Measurements from ENCODE around the gene GP2.

The GP2 gene

DNA sequence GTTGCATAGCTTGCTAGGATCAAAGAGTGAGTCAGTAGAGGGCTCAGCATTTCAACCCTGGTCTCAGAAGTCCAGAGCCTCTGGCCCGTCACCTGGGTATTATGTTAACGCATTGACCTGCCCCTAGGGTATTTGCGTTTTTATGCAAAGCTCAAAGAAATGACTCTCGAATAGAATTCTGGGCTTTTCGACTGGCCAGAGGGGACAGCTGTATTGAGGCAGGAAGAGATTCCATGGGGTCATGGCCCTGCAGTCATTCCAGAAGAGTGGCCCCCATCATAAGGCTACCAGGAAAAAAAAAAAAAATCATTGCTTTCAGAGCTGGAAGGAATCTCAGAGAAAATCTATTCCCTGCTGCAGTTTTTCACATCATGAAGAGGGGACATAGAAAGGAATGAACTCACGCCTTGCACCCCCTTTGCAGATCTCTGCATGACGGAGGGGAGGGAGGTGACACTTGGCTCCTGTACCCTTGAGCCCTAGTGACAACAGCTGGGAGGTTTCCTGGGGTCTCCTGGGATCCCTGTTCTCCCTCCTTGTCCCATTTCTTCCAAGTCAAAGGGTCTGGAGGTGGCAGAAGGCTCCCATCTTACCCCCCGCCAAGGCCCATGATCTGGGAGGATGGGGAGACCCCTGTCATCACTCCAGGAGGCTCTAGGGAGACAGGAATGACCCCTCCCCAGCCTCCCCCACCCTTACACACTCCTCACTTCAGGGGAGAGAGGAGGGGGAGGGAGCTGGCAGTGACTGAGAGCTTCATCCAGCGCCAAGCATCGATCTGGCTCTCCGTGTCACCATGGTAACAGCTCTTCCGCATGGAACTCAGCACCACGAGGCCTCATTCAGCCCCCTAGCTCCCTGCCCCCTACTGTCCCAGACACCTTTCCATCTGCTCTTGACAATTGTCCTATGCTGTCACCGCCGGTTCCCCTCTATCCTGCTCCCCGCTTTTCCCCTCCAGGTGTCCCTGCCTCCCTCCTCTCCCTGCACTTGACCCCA is 35.8 kb downstream of the GP2 start:
- no peak for DNase-seq (ENCODE audit: extremely low read depth, low read depth)
- TF ChIP-seq, protein P1, sequence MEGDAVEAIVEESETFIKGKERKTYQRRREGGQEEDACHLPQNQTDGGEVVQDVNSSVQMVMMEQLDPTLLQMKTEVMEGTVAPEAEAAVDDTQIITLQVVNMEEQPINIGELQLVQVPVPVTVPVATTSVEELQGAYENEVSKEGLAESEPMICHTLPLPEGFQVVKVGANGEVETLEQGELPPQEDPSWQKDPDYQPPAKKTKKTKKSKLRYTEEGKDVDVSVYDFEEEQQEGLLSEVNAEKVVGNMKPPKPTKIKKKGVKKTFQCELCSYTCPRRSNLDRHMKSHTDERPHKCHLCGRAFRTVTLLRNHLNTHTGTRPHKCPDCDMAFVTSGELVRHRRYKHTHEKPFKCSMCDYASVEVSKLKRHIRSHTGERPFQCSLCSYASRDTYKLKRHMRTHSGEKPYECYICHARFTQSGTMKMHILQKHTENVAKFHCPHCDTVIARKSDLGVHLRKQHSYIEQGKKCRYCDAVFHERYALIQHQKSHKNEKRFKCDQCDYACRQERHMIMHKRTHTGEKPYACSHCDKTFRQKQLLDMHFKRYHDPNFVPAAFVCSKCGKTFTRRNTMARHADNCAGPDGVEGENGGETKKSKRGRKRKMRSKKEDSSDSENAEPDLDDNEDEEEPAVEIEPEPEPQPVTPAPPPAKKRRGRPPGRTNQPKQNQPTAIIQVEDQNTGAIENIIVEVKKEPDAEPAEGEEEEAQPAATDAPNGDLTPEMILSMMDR (IDR thresholded peaks at IDR 0.05; ENCODE audit: low read depth, low read length), result no peak

DNA sequence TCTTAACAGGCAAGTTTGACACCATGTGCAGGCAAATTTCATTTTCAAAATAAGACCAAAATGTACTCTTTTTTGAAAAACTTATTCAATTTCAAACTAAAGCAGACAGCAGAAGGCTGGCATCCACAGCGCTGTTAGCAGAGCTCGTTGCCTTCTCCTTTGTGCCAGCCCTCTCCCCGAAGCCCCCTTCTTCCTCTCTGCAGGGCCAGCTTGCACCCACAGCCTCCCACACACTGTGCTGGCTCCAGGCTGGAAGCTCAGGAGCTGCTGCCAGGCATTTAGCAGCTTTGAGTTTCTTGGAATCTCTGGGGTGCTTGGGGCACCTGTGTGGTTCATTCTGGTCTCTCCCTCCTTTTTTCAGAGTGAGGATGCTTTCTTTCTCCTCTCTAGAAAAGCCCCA is 37.7 kb downstream of the GP2 start:
- TF ChIP-seq, protein P1 (IDR thresholded peaks at IDR 0.05; ENCODE audit: low read depth, low read length), result no peak

DNA sequence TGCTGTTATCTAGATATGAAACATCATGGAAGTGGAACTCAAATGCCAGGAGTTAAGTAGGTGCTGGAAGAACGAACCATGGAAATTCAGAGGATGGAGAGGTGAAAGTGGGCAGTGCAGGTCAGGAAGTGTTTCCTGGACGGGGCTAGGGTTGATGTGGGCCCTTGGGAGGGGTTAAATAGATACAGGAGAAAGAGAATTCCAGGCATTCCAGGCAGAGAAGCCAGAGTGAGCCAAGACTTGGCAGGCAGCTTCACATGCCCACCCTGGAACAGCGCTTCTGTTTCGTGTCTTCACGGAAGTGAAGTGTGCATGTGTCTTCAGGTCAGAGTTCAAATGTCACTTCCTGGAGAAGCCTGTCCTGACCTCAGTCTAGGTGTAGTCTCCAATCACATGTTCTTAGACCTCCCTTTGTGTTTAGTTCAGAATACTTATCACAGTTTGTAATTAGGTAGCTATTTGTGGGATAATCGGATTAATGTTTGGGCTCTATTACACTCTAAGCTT is 41.3 kb downstream of the GP2 start:
- TF ChIP-seq, protein P1 (IDR thresholded peaks at IDR 0.05; ENCODE audit: low read depth, low read length), result no peak
- no peak for DNase-seq (ENCODE audit: extremely low read depth, low read depth)

More for the DNA sequence above, 37.7 kb downstream of the GP2 start:
- no peak for DNase-seq (ENCODE audit: extremely low read depth, low read depth)

DNA sequence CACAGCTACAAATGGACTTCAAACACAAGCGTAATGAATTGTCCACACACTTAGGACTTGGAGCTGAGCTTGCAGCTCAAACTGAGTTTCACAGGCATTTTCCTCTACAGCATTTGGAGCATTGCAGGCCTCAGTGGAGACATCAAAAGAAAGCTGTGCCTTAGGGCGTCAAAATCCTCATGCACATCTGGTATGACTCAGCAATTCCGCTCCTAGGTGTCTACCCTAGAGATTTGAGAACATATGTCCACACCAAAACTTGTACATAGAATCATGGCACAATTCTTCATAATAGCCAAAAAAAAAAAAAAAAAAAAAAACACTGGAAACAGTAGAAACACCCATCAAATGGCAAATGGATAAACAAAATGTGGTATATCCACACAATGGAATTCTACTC is 47.1 kb downstream of the GP2 start:
- DNase-seq (ENCODE audit: extremely low read depth, low read depth), result no peak
- TF ChIP-seq, protein P1 (IDR thresholded peaks at IDR 0.05; ENCODE audit: low read depth, low read length), result no peak

DNA sequence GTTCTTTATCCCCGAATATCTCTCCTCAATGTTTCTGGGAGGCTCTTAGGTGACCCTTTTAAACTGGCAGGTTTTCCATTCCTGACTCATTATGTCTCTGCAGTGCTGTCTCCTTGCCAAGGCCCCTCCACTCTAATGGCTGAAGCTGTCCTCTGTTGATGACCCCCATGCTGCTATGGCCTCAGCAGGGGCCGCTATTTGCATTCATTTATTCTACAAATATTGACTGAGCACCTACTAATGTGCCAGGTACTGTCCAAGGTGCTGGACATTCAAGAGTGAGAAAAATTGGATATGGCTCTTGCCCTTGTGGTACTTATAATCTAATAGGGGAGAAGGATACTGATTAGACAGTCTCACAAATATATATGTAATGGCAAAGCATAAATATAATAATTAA is 55.4 kb downstream of the GP2 start:
- no peak for DNase-seq (ENCODE audit: extremely low read depth, low read depth)
- TF ChIP-seq, protein P1 (IDR thresholded peaks at IDR 0.05; ENCODE audit: low read depth, low read length), result no peak

DNA sequence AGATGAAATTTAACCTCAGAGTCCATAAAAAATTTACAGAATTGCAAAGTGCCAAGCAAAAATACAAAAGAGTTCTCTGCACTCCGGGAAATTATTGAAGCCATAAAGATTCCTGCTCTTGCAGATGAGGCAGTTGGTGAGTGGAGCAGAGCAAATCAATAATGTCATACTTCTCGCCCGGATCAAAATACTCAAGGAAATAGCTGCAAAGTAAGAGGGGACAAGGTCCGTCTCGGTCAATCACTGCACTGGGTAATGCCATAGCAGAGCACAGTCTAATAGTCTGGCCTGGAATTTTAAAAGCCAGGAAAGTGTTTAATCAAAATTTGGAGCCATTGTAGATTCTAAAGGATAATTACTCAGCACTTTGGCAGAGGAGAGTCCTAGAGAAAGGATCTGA is 58.9 kb downstream of the GP2 start:
- no peak for DNase-seq (ENCODE audit: extremely low read depth, low read depth)
- TF ChIP-seq, protein P1 (IDR thresholded peaks at IDR 0.05; ENCODE audit: low read depth, low read length), result no peak

DNA sequence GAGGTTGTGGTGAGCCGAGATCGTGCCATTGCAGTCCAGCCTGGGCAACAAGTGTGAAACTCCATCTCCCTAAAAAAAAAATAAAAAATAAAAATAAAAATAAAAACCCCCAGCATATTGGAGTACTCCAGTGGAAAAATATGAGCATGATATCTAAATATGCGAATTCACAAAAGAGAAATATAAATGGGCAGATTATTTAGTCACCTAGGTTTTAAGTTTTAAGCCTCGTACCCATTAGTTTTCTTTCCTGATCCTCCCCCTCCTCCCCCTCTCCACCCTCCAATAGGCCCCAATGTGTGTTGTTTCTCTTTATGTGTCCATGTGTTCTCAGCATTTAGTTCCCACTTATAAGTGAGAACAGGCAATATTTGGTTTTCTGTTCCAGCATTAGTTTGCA is 62.3 kb downstream of the GP2 start:
- TF ChIP-seq, protein P1 (IDR thresholded peaks at IDR 0.05; ENCODE audit: low read depth, low read length), result no peak

More for the DNA sequence above, 62.3 kb downstream of the GP2 start:
- DNase-seq (ENCODE audit: extremely low read depth, low read depth), result no peak

Measured in AG09319 (cell line).